Progenitor cell of endocrine pancreas (in vitro differentiated cells): Measurements from ENCODE around the gene HOXD12. TPM values are rescaled to one million over a fixed set of nuclear protein-coding genes. Genes with fewer than 3 reads are reported as not detected.

Experiments
- DNase-seq: peaks from one replicate; pipeline ENCODE4 v3.0.0; 2021; ENCODE audit warnings: low spot score; ENCODE audit not compliant: unreplicated experiment
- H3K27ac Mint-ChIP-seq: 2 replicates; pipeline ENCODE4 v1.8.0; 2021; ENCODE audit warnings: mild to moderate bottlenecking, moderate library complexity, mixed read lengths
- H3K27me3 Mint-ChIP-seq: 2 replicates; pipeline ENCODE4 v1.8.0; 2021; ENCODE audit warnings: mixed read lengths
- H3K36me3 Mint-ChIP-seq: 2 replicates; pipeline ENCODE4 v1.8.0; 2022; ENCODE audit warnings: mixed read lengths; ENCODE audit not compliant: insufficient read depth
- H3K4me1 Mint-ChIP-seq: 2 replicates; pipeline ENCODE4 v1.8.0; 2021; ENCODE audit warnings: low read depth, mixed read lengths
- H3K4me3 Mint-ChIP-seq: 2 replicates; pipeline ENCODE4 v1.8.0; 2021; ENCODE audit warnings: low read depth, mild to moderate bottlenecking, moderate library complexity, mixed read lengths
- H3K9me3 Mint-ChIP-seq: 2 replicates; pipeline ENCODE4 v1.8.0; 2021; ENCODE audit warnings: low read depth, mixed read lengths
- CTCF ChIP-seq: fragments of 200-600 bp; sonication (generic); IDR thresholded peaks from one replicate; pipeline ENCODE4 v1.5.0; 2021; ENCODE audit warnings: antibody characterized with exemption, mild to moderate bottlenecking; ENCODE audit not compliant: unreplicated experiment
- total RNA-seq: library from RNA; stranded (reverse); gene quantifications from 2 replicates; pipeline ENCODE4 v1.2.1, GENCODE V29; 2021

HOXD12 gene
- total RNA-seq, 1 donor from 2014 or later, result not detected

DNA sequence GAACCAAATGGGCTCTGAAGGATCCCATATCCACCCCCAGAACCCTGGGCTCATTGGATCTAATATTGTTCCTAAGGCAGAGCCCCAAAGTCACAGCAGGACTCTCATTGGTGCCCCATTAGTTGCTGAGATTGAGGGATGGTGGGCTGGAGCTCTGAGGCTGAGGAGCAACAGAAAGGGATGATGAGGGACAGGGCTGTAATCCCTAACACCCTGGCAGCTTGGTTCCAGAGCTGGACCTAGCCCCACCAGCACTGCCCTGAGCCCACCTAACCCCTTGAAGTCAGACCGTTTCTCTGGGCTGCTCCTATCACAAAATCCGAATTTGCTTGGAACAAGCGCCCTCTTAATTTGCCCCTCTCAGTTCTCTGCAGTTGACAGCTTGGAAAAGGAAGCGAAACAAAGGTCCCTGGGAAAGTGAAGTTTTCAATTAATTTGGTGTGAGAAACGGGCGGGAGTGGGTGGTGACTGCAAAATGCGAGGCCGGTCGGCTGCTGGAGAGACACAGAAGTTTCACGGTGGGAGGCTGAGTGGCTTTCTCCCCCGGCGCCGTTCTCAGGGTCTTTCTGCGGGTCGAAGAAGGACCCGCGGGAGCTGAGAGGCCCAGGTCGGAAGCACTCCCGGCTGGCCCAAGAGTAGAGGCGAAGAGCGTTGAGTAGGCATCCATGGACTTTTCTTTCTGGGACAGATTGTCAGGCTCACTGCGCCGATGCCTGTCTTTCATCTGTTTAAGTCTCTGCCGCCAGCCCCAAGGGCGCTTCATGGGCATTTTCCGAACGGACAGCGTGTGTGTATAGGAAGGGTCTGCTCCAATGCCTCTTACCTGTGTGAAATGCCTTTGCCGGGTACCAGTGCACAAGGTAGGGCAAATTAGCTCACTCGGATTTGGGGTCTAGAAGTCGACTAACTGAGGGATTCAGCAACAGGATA is 8.0 kb upstream of the HOXD12 start:
- DNase-seq, result no peak
- Mint-ChIP-seq H3K4me3 (peak overlapping the region; percentile 41), H3K9me3 (no peaks in the 10 kb centered on the region), H3K4me1 (peaks cover 3% of the 10 kb centered on the region), H3K27me3 (peaks cover 92% of the 10 kb centered on the region), H3K36me3 (no peaks in the 10 kb centered on the region), H3K27ac (peak overlapping the region; percentile 59)
- TF ChIP-seq CTCF, result no peak

- Mint-ChIP-seq H3K27me3 (peaks cover 92% of the 10 kb centered on the region), H3K9me3 (no peaks in the 10 kb centered on the region), H3K4me1 (peaks cover 3% of the 10 kb centered on the region), H3K27ac (peak within 1 kb of the TSS; percentile 72), H3K36me3 (no peaks in the 10 kb centered on the region), H3K4me3 (peak within 1 kb of the TSS; percentile 41)
- TF ChIP-seq CTCF, result no peak
- no peak for DNase-seq
These were observed 7.1 kb upstream of the HOXD12 start, which contains the start of gene HOXD13 for GRCh38 chr2:176092270-176093144. HOXD13 (plus strand) TSS chr2:176092721; CDS start chr2:176092891, 170 bp downstream.

GRCh38 chr2:176093145-176093897 is 6.3 kb upstream of the HOXD12 start:
- Mint-ChIP-seq H3K4me3 (peak overlapping the region; percentile 37), H3K27me3 (peaks cover 92% of the 10 kb centered on the region), H3K36me3 (no peaks in the 10 kb centered on the region), H3K27ac (peak overlapping the region; percentile 72), H3K9me3 (no peaks in the 10 kb centered on the region), H3K4me1 (peaks cover 6% of the 10 kb centered on the region)
- DNase-seq, result no peak
- TF ChIP-seq CTCF, result peak; percentile 24

- Mint-ChIP-seq H3K27me3 (peaks cover 92% of the 10 kb centered on the region), H3K4me1 (peaks cover 6% of the 10 kb centered on the region), H3K36me3 (no peaks in the 10 kb centered on the region), H3K27ac (no peak overlapping the region), H3K9me3 (no peaks in the 10 kb centered on the region), H3K4me3 (no peak overlapping the region)
- no peak for DNase-seq
- no peak for TF ChIP-seq CTCF
These were observed 5.7 kb upstream of the HOXD12 start for GRCh38 chr2:176093898-176094249.

- no peak for DNase-seq
- Mint-ChIP-seq H3K9me3 (no peaks in the 10 kb centered on the region), H3K27me3 (peaks cover 92% of the 10 kb centered on the region), H3K4me3 (no peak overlapping the region), H3K36me3 (no peaks in the 10 kb centered on the region), H3K4me1 (peaks cover 6% of the 10 kb centered on the region), H3K27ac (no peak overlapping the region)
- no peak for TF ChIP-seq CTCF
These were observed 5.2 kb upstream of the HOXD12 start for GRCh38 chr2:176094349-176094748.
